ENCODE measurements around the gene MADCAM1. TPM values are rescaled to one million over a fixed set of nuclear protein-coding genes. Genes with fewer than 3 reads are reported as not detected.

The MADCAM1 gene
- total RNA-seq, 1 donor from 2014 or later: not detected

GRCh38 chr19:543910-544608, 47.8 kb downstream of the MADCAM1 start, which contains the start of gene GZMM:
TSS of gene GZMM (plus strand) at chr19:544053. CDS start at chr19:544072, 19 bp downstream.
- Histone ChIP-seq H3K36me3 (peaks cover 26 to 30% of the 10 kb centered on the region in 2 donors), H3K27ac (no peak within 1 kb of the TSS), H3K27me3 (no peaks in the 10 kb centered on the region), H3K4me1 (no peaks in the 10 kb centered on the region), H3K9me3 (no peaks in the 10 kb centered on the region), H3K4me3 (peak within 1 kb of the TSS in 1 of 2 donors; percentile 4)
- DNase-seq (ENCODE audit: low spot score in 2 of 2): no peak
- intact Hi-C loops (cut with DNase I): no loop called here
- no peak for TF ChIP-seq CTCF (IDR thresholded peaks at IDR 0.05)

DNA sequence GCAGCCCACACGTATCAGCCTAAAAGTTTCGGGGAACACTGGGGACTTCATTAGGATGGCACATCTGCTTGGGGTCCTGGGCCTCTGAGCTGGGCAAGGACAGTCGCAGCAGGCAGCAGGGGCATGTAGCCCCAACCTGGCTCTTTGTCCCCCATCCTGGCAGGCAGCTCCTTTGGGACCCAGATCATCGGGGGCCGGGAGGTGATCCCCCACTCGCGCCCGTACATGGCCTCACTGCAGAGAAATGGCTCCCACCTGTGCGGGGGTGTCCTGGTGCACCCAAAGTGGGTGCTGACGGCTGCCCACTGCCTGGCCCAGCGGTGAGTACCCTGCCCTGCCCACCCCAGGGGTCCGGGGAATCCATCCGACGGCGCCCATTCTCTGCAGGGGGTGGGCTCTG, 50.8 kb downstream of the MADCAM1 start:
- Histone ChIP-seq H3K4me1 (no peaks in the 10 kb centered on the region), H3K36me3 (peaks cover 4 to 8% of the 10 kb centered on the region in 2 donors), H3K27me3 (no peaks in the 10 kb centered on the region), H3K9me3 (no peaks in the 10 kb centered on the region), H3K27ac (no peak overlapping the region), H3K4me3 (no peak overlapping the region)
- no peak for TF ChIP-seq CTCF (IDR thresholded peaks at IDR 0.05)
- intact Hi-C loops (cut with DNase I): no loop called here
- DNase-seq (ENCODE audit: low spot score in 2 of 2): no peak

DNA sequence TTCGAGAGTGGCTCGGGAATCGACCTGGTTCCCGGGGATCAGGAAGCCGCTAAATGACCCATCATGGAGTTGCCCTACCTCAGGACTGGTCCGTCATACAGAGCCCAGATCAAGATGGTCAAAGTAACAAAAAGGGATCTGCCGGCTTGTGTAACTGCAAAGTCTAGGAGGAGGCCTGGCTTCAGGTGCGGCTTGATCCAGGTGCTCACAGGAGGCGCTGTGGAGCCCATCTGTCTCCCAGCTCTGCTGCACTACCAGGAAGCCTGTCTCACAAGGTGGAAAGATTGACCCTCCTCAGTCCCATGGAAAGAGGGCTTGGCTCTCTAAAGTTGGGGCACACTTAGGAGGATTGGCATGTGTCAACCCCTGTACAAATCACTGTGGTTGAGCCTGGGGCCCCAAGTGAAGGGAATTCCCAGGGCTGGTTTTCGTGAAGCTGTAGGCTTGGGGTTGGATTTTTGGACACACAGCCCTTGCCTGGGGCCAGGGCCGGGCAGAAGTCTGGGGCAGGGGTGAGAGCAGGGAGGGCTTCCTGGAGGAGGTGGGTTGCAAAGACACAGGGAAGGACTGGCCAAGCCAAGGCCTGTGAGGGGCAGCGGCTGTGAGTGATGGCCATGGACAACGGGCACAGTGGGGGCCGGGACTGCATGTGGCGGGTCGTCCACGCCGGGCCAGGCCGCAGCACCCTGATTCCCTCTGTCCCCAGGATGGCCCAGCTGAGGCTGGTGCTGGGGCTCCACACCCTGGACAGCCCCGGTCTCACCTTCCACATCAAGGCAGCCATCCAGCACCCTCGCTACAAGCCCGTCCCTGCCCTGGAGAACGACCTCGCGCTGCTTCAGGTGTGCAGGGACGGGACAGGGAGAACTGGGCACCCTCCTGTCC, 51.8 kb downstream of the MADCAM1 start:
- intact Hi-C loops (cut with DNase I): no loop called here
- Histone ChIP-seq H3K4me3 (no peak overlapping the region), H3K9me3 (no peaks in the 10 kb centered on the region), H3K36me3 (no peaks in the 10 kb centered on the region), H3K4me1 (no peaks in the 10 kb centered on the region), H3K27me3 (no peaks in the 10 kb centered on the region), H3K27ac (no peak overlapping the region)
- TF ChIP-seq CTCF (IDR thresholded peaks at IDR 0.05): no peak
- no peak for DNase-seq (ENCODE audit: low spot score in 2 of 2)

GRCh38 chr19:548886-549830, 52.9 kb downstream of the MADCAM1 start:
- no peaks in the 10 kb centered on the region for H3K36me3 ChIP-seq
- no peak overlapping the region for H3K4me3 ChIP-seq
- no peaks in the 10 kb centered on the region for H3K27me3 ChIP-seq
- no peak for DNase-seq (ENCODE audit: low spot score in 2 of 2)
- no peaks in the 10 kb centered on the region for H3K9me3 ChIP-seq
- H3K4me1 ChIP-seq: no peaks in the 10 kb centered on the region
- intact Hi-C loops (cut with DNase I): no loop called here
- H3K27ac ChIP-seq: no peak overlapping the region
- TF ChIP-seq CTCF (IDR thresholded peaks at IDR 0.05): no peak

DNA sequence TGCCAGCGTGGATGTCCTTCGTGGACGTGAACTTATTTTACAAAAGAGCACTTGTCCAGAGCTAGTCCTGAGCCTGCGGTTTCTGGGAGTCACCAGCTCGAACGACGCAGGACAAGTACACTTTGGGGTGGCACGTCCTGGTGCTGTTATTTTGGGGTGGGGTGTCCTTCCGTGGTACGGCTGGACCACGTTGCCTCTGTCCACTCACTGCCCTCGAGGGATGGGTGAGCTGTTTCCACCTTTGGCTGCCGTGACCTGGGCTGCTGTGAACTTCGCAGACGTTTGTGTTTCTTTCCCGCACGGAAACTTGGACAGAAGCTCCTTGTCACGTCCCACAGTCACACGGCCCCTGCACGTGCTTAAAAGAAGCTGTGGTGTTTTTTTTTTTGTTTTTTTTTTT, 58.5 kb downstream of the MADCAM1 start:
- Histone ChIP-seq H3K9me3 (no peaks in the 10 kb centered on the region), H3K4me1 (no peaks in the 10 kb centered on the region), H3K4me3 (no peak overlapping the region), H3K27ac (no peak overlapping the region), H3K36me3 (no peaks in the 10 kb centered on the region), H3K27me3 (peaks cover 5% of the 10 kb centered on the region)
- intact Hi-C loops (cut with DNase I): no loop called here
- no peak for TF ChIP-seq CTCF (IDR thresholded peaks at IDR 0.05)
- no peak for DNase-seq (ENCODE audit: low spot score in 2 of 2)

All from ascending aorta (tissue), 2 donors.